ENCODE measurements around the gene APELA. TPM values are rescaled to one million over a fixed set of nuclear protein-coding genes. Genes with fewer than 3 reads are reported as not detected.

APELA gene
- polyA plus RNA-seq, 1 donor from 2014 or later, result not detected

DNA sequence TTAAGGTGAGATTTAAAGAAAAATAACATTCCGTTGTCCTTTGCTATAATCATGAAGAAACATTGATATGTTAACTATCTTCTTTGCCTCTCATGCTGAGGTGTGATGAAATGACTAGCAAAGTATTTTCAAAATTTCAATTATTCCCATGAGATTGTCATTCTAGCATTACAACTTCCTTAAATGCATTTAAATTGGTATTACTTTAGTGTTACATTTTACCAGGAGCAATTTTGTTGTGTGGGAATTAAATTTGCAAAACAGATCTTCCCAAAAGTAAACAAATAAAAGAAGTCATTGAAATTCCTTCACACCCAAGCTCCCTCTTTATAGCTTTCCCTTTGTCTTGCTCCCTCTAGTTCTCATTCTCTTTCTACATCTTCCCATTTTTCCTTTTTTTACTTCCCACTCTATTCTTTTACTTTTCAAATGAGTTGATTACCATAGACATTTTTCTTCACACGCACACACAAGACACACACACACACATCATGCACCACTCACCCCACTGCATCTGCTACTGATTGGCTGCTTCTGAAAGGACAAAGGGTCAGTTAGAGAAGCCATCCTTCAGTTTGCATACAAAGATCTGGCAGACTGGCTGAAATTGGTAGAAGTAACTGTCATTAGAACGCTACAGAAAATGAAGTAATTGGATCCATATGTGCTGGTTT, 10.0 kb upstream of the APELA start:
- no peaks in the 10 kb centered on the region for H3F3A ChIP-seq (ENCODE audit: insufficient read depth, low read length, poor library complexity, severe bottlenecking)
- H3K27ac ChIP-seq (ENCODE audit: low read length), result no peak overlapping the region
- H3K4me2 ChIP-seq (ENCODE audit: low read length), result no peak overlapping the region
- no peak overlapping the region for H2AFZ ChIP-seq (ENCODE audit: low read depth, low read length)
- no peaks in the 10 kb centered on the region for H3K79me2 ChIP-seq (replicated peaks; ENCODE audit: insufficient read depth, low read length)
- no peaks in the 10 kb centered on the region for H3K27me3 ChIP-seq (ENCODE audit: insufficient read depth, low read depth, low read length)
- H4K20me1 ChIP-seq (ENCODE audit: insufficient read depth), result no peaks in the 10 kb centered on the region
- H3K9me2 ChIP-seq (ENCODE audit: insufficient read depth, low read length), result no peaks in the 10 kb centered on the region
- H3K9ac ChIP-seq (ENCODE audit: low read length), result no peak overlapping the region
- TF ChIP-seq TAF1 (IDR thresholded peaks at IDR 0.05; ENCODE audit: low read depth), result no peak
- TF ChIP-seq, protein P1, sequence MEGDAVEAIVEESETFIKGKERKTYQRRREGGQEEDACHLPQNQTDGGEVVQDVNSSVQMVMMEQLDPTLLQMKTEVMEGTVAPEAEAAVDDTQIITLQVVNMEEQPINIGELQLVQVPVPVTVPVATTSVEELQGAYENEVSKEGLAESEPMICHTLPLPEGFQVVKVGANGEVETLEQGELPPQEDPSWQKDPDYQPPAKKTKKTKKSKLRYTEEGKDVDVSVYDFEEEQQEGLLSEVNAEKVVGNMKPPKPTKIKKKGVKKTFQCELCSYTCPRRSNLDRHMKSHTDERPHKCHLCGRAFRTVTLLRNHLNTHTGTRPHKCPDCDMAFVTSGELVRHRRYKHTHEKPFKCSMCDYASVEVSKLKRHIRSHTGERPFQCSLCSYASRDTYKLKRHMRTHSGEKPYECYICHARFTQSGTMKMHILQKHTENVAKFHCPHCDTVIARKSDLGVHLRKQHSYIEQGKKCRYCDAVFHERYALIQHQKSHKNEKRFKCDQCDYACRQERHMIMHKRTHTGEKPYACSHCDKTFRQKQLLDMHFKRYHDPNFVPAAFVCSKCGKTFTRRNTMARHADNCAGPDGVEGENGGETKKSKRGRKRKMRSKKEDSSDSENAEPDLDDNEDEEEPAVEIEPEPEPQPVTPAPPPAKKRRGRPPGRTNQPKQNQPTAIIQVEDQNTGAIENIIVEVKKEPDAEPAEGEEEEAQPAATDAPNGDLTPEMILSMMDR (IDR thresholded peaks at IDR 0.05; ENCODE audit: poor library complexity, severe bottlenecking), result no peak
- TF ChIP-seq MXI1 (conservative IDR thresholded peaks at IDR 0.05; ENCODE audit: poor library complexity, severe bottlenecking), result no peak
- no peak for TF ChIP-seq EZH2 (IDR thresholded peaks at IDR 0.05; ENCODE audit: borderline replicate concordance, insufficient read depth, low read length, poor library complexity, severe bottlenecking)
- TF ChIP-seq RAD21 (conservative IDR thresholded peaks at IDR 0.05), result no peak
- TF ChIP-seq POLR2AphosphoS5 (IDR thresholded peaks at IDR 0.05), result no peak
- no peak for TF ChIP-seq EP300 (conservative IDR thresholded peaks at IDR 0.05; ENCODE audit: poor library complexity, severe bottlenecking)
- TF ChIP-seq, protein P2, sequence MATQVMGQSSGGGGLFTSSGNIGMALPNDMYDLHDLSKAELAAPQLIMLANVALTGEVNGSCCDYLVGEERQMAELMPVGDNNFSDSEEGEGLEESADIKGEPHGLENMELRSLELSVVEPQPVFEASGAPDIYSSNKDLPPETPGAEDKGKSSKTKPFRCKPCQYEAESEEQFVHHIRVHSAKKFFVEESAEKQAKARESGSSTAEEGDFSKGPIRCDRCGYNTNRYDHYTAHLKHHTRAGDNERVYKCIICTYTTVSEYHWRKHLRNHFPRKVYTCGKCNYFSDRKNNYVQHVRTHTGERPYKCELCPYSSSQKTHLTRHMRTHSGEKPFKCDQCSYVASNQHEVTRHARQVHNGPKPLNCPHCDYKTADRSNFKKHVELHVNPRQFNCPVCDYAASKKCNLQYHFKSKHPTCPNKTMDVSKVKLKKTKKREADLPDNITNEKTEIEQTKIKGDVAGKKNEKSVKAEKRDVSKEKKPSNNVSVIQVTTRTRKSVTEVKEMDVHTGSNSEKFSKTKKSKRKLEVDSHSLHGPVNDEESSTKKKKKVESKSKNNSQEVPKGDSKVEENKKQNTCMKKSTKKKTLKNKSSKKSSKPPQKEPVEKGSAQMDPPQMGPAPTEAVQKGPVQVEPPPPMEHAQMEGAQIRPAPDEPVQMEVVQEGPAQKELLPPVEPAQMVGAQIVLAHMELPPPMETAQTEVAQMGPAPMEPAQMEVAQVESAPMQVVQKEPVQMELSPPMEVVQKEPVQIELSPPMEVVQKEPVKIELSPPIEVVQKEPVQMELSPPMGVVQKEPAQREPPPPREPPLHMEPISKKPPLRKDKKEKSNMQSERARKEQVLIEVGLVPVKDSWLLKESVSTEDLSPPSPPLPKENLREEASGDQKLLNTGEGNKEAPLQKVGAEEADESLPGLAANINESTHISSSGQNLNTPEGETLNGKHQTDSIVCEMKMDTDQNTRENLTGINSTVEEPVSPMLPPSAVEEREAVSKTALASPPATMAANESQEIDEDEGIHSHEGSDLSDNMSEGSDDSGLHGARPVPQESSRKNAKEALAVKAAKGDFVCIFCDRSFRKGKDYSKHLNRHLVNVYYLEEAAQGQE (IDR thresholded peaks at IDR 0.05; ENCODE audit: borderline replicate concordance), result no peak
- TF ChIP-seq SMC3 (conservative IDR thresholded peaks at IDR 0.05; ENCODE audit: poor library complexity), result no peak
- H3K4me3 ChIP-seq (ENCODE audit: low read length), result no peak overlapping the region
- no peaks in the 10 kb centered on the region for H3K9me3 ChIP-seq (ENCODE audit: low read length)
- no peaks in the 10 kb centered on the region for H3K36me3 ChIP-seq (ENCODE audit: insufficient read depth, low read length)

GRCh38 chr4:164871673-164872072, 5.3 kb upstream of the APELA start:
- Histone ChIP-seq H3K9me3 (ENCODE audit: low read length) (peaks cover 3% of the 10 kb centered on the region), H3K9me2 (ENCODE audit: insufficient read depth, low read length) (no peaks in the 10 kb centered on the region), H3K4me3 (ENCODE audit: low read length) (no peak overlapping the region), H3K27ac (ENCODE audit: low read length) (no peak overlapping the region), H3K27me3 (ENCODE audit: insufficient read depth, low read depth, low read length) (no peaks in the 10 kb centered on the region), H3K36me3 (ENCODE audit: insufficient read depth, low read length) (no peaks in the 10 kb centered on the region), H3K79me2 (replicated peaks; ENCODE audit: insufficient read depth, low read length) (no peaks in the 10 kb centered on the region), H4K20me1 (ENCODE audit: insufficient read depth) (no peaks in the 10 kb centered on the region), H3K4me2 (ENCODE audit: low read length) (no peak overlapping the region), H3K9ac (ENCODE audit: low read length) (no peak overlapping the region), H3F3A (ENCODE audit: insufficient read depth, low read length, poor library complexity, severe bottlenecking) (no peaks in the 10 kb centered on the region), H2AFZ (ENCODE audit: low read depth, low read length) (no peak overlapping the region)
- no peak for TF ChIP-seq EP300 (conservative IDR thresholded peaks at IDR 0.05; ENCODE audit: poor library complexity, severe bottlenecking)
- TF ChIP-seq EZH2 (IDR thresholded peaks at IDR 0.05; ENCODE audit: borderline replicate concordance, insufficient read depth, low read length, poor library complexity, severe bottlenecking), result no peak
- TF ChIP-seq RAD21 (conservative IDR thresholded peaks at IDR 0.05), result no peak
- TF ChIP-seq, protein P2 (IDR thresholded peaks at IDR 0.05; ENCODE audit: borderline replicate concordance), result no peak
- TF ChIP-seq MXI1 (conservative IDR thresholded peaks at IDR 0.05; ENCODE audit: poor library complexity, severe bottlenecking), result no peak
- no peak for TF ChIP-seq TAF1 (IDR thresholded peaks at IDR 0.05; ENCODE audit: low read depth)
- TF ChIP-seq SMC3 (conservative IDR thresholded peaks at IDR 0.05; ENCODE audit: poor library complexity), result no peak

Measured in neural cell (in vitro differentiated cells).